Kidney (tissue), 14 donors: ENCODE measurements around the gene GADD45G. TPM values are rescaled to one million over a fixed set of nuclear protein-coding genes. Genes with fewer than 3 reads are reported as not detected.

Experiments used
- DNase-seq, 5 donors: peaks; one replicate each; pipeline ENCODE4 v3.0.0-alpha.2; 2013 to 2020
- FAIRE-seq: peaks from 2 replicates; lab custom pipeline; 2012; peaks lifted over from hg19 to GRCh38; lab: Jason Lieb, UNC
- H3K27ac ChIP-seq, 2 donors: one replicate each; pipeline ENCODE4 v1.7.0; 2013; ENCODE audit warnings: low read depth in 2 of 2, low read length in 2 of 2, inconsistent platforms in 1 of 2
- H3K27me3 ChIP-seq: one replicate; pipeline ENCODE4 v1.7.1; 2013; ENCODE audit warnings: low read length, inconsistent platforms; ENCODE audit not compliant: control insufficient read depth, insufficient read depth
- H3K36me3 ChIP-seq, 3 donors: one replicate each; pipeline versions ENCODE4 v1.7.0 to v1.7.1; 2013; ENCODE audit warnings: low read length in 3 of 3, control low read depth in 1 of 3, inconsistent platforms in 1 of 3; ENCODE audit not compliant: insufficient read depth in 3 of 3, control insufficient read depth in 2 of 3
- H3K4me1 ChIP-seq, 3 donors: one replicate each; pipeline versions ENCODE4 v1.7.0 to v1.7.1; 2013; ENCODE audit warnings: low read length in 3 of 3, inconsistent platforms in 1 of 3, low read depth in 1 of 3; ENCODE audit not compliant: control insufficient read depth in 2 of 3, insufficient read depth in 2 of 3
- H3K4me3 ChIP-seq, 3 donors: one replicate each; pipeline versions ENCODE4 v1.7.0 to v1.8.1; 2013; ENCODE audit warnings: low read length in 3 of 3, control low read depth in 1 of 3, inconsistent platforms in 1 of 3
- H3K9ac ChIP-seq, 3 donors: one replicate each; pipeline versions ENCODE4 v1.7.0 to v1.7.1; 2013; ENCODE audit warnings: low read length in 3 of 3, control low read depth in 1 of 3, inconsistent platforms in 1 of 3
- H3K9me3 ChIP-seq, 3 donors: one replicate each; pipeline versions ENCODE4 v1.7.0 to v1.7.1; 2013; ENCODE audit warnings: low read length in 3 of 3, control low read depth in 1 of 3, inconsistent platforms in 1 of 3; ENCODE audit not compliant: control insufficient read depth in 2 of 3, insufficient read depth in 1 of 3
- intact Hi-C: fragments of 100-400 bp; cut with DNase I; formaldehyde crosslinking; loops from one replicate; pipeline ENCODE4 v1.11.1; 2022
- polyA plus RNA-seq: library from polyadenylated mRNA; stranded (reverse); fragments of 350-450 nt; fragmentation: Illumina TruSeq; extraction: RNeasy Lipid Tissue Mini Kit (QIAGEN cat#74804); gene quantifications from one replicate; pipeline ENCODE4 v1.2.3, GENCODE V29; 2014; ENCODE audit warnings: low read depth, low replicate concordance; ENCODE audit not compliant: insufficient read depth
- total RNA-seq: library from RNA; stranded (reverse); fragmentation: NEBNext Ultra II Directional; extraction: Animal tissue kit (Norgen Biotek cat#: 25700); gene quantifications from one replicate; pipeline ENCODE4 v1.2.1, GENCODE V29; 2021
- TF ChIP-seq, protein P1 (sequence below): IDR thresholded peaks from 3 replicates; pipeline ENCODE4 v1.5.1; 2012; ENCODE audit warnings: mild to moderate bottlenecking, moderate library complexity, borderline replicate concordance; ENCODE audit not compliant: insufficient read depth; ENCODE audit errors: extremely low read depth
- donor health status: control.
- donor health status: control.
- donor health status: control.
- donor health status: control.
- donor health status: control.
- donor health status: DM: yes; HTN: yes; CAD: no.
- donor health status: Normal renal cell carcinoma (clear cell type).

GADD45G gene
- total and polyA plus RNA-seq, 2 donors from 2014 or later = 7.3 to 48.4 TPM

- DNase-seq = peak; percentile 52 to 87 (median 72)
- Histone ChIP-seq H3K27ac (peak overlapping the region; percentile 85 to 88), H3K4me1 (peaks cover 0 to 19% (median 15%) of the 10 kb centered on the region in 3 donors), H3K4me3 (peak overlapping the region; percentile 50 to 73 (median 68)), H3K27me3 (no peaks in the 10 kb centered on the region), H3K36me3 (no peaks in the 10 kb centered on the region), H3K9me3 (no peaks in the 10 kb centered on the region), H3K9ac (peak overlapping the region in 2 of 3 donors; percentile 4 to 79)
- TF ChIP-seq, protein P1, sequence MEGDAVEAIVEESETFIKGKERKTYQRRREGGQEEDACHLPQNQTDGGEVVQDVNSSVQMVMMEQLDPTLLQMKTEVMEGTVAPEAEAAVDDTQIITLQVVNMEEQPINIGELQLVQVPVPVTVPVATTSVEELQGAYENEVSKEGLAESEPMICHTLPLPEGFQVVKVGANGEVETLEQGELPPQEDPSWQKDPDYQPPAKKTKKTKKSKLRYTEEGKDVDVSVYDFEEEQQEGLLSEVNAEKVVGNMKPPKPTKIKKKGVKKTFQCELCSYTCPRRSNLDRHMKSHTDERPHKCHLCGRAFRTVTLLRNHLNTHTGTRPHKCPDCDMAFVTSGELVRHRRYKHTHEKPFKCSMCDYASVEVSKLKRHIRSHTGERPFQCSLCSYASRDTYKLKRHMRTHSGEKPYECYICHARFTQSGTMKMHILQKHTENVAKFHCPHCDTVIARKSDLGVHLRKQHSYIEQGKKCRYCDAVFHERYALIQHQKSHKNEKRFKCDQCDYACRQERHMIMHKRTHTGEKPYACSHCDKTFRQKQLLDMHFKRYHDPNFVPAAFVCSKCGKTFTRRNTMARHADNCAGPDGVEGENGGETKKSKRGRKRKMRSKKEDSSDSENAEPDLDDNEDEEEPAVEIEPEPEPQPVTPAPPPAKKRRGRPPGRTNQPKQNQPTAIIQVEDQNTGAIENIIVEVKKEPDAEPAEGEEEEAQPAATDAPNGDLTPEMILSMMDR = no peak
- no peak for FAIRE-seq
- intact Hi-C loops = no loop called here
Measured at GRCh38 chr9:89605465-89606048, 745 bp downstream of the GADD45G start.

- peak overlapping the region in 1 of 3 donors; percentile 79 for H3K9ac ChIP-seq
- peak overlapping the region; percentile 85 to 88 for H3K27ac ChIP-seq
- FAIRE-seq = no peak
- H3K36me3 ChIP-seq = no peaks in the 10 kb centered on the region
- intact Hi-C loops = no loop called here
- no peaks in the 10 kb centered on the region for H3K27me3 ChIP-seq
- H3K9me3 ChIP-seq = no peaks in the 10 kb centered on the region
- peak overlapping the region; percentile 50 to 73 (median 68) for H3K4me3 ChIP-seq
- peaks cover 0 to 19% (median 15%) of the 10 kb centered on the region in 3 donors for H3K4me1 ChIP-seq
- TF ChIP-seq, protein P1 = no peak
- peak; percentile 68 to 95 (median 76) for DNase-seq
Measured at GRCh38 chr9:89606049-89606623, 1.3 kb downstream of the GADD45G start.

- Histone ChIP-seq H3K4me3 (peak overlapping the region; percentile 14 to 73 (median 68)), H3K9ac (peak overlapping the region in 1 of 3 donors; percentile 79), H3K27me3 (no peaks in the 10 kb centered on the region), H3K27ac (peak overlapping the region; percentile 85 to 88), H3K4me1 (peaks cover 0 to 19% (median 15%) of the 10 kb centered on the region in 3 donors), H3K36me3 (no peaks in the 10 kb centered on the region), H3K9me3 (peaks cover 0 to under 1% (median 0%) of the 10 kb centered on the region in 3 donors)
- DNase-seq = peak in 4 of 5 donors; percentile 15 to 80 (median 71)
- no peak for FAIRE-seq
- TF ChIP-seq, protein P1 = no peak
- intact Hi-C loops = no loop called here
Measured at GRCh38 chr9:89606624-89607311, 2.0 kb downstream of the GADD45G start.
